Uterus (tissue), 2 donors: ENCODE data around the gene SH3RF3.

ENCODE experiments used
- CTCF ChIP-seq, 4 experiments: fragments of 200-600 bp in 2 of 4; fragments of 450-650 bp in 2 of 4; sonication (generic) in 2 of 4; IDR thresholded peaks; one replicate each; pipeline ENCODE4 v1.5.1; 2016 to 2019; ENCODE audit warnings: antibody characterized with exemption in 4 of 4, mild to moderate bottlenecking in 2 of 4, moderate library complexity in 1 of 4
- POLR2A ChIP-seq, 2 donors: fragments of 450-650 bp; IDR thresholded peaks; one replicate each; pipeline ENCODE4 v1.6.1; 2016; ENCODE audit warnings: antibody characterized with exemption in 2 of 2, mild to moderate bottlenecking in 1 of 2, moderate library complexity in 1 of 2

- TF ChIP-seq POLR2A (IDR thresholded peaks at IDR 0.05) (no peak), CTCF (IDR thresholded peaks at IDR 0.05) (no peak)
Measured at GRCh38 chr2:109439986-109440385, 311.0 kb downstream of the SH3RF3 start.
